Measurements from ENCODE around the gene FOXL3.

GRCh38 chr7:327991-328702, 38.2 kb downstream of the FOXL3 start:
- TF ChIP-seq, protein P1, sequence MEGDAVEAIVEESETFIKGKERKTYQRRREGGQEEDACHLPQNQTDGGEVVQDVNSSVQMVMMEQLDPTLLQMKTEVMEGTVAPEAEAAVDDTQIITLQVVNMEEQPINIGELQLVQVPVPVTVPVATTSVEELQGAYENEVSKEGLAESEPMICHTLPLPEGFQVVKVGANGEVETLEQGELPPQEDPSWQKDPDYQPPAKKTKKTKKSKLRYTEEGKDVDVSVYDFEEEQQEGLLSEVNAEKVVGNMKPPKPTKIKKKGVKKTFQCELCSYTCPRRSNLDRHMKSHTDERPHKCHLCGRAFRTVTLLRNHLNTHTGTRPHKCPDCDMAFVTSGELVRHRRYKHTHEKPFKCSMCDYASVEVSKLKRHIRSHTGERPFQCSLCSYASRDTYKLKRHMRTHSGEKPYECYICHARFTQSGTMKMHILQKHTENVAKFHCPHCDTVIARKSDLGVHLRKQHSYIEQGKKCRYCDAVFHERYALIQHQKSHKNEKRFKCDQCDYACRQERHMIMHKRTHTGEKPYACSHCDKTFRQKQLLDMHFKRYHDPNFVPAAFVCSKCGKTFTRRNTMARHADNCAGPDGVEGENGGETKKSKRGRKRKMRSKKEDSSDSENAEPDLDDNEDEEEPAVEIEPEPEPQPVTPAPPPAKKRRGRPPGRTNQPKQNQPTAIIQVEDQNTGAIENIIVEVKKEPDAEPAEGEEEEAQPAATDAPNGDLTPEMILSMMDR (IDR thresholded peaks at IDR 0.05): no peak
- TF ChIP-seq POLR2A (IDR thresholded peaks at IDR 0.05): no peak
- TF ChIP-seq EP300 (IDR thresholded peaks at IDR 0.05): no peak
